GM18858 (cell line): ENCODE measurements around the gene C19orf18.
A peak's percentile ranks its signal among the peaks of the same experiment; 100 is the strongest.
"Not testable (repeated sequence)": the region's sequence is repeated elsewhere in the genome, so short reads cannot be mapped to it uniquely, and the experiment has no call there.

Experiments
- ATAC-seq: cut with Tn5 transposase; IDR thresholded peaks from one replicate; pipeline ENCODE4 v1.9.1; 2021; ENCODE audit not compliant: unreplicated experiment

The C19orf18 gene

DNA sequence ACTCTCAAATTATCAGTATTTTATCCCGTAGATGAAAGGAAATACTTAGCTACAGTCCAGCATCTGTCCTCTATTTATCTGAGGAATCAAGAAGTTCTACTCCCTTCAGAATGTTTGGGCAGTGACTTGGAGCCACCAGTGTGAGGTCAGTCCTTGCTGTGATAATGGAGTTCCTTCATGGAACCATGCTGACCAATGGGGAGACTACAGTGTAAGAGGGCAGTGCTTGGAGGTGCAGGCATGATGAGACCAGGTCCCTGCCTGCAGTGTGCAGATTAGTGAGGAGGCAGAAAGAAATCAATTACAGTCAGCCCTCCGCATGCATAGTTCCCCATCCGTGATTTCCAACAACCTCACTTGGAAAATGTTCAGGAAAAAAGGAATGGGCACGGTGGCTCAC is at the start of gene C19orf18:
Gene C19orf18, minus strand, starts transcription at position 101 of the 400 bp plus-strand sequence. CDS start 102 bp downstream, outside the sequence.
- ATAC-seq: no peak

DNA sequence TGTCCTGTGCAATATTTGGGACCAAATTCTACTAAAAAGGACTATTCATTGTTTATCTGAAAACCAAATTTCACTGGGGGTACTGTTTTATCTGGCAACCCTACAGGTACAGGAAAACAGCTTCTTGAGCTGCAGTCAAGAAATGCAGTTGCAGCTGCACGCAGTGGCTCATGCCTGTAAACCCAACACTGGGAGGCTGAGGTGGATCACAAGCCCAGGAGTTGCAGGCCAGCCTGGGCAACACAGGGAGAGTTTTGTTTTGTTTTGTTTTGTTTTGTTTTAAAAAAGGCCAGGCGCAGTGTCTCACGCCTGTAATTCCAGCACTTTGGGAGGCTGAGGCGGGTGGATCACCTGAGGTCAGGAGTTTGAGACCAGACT is 47.9 kb upstream of the C19orf18 start:
- no peak for ATAC-seq

DNA sequence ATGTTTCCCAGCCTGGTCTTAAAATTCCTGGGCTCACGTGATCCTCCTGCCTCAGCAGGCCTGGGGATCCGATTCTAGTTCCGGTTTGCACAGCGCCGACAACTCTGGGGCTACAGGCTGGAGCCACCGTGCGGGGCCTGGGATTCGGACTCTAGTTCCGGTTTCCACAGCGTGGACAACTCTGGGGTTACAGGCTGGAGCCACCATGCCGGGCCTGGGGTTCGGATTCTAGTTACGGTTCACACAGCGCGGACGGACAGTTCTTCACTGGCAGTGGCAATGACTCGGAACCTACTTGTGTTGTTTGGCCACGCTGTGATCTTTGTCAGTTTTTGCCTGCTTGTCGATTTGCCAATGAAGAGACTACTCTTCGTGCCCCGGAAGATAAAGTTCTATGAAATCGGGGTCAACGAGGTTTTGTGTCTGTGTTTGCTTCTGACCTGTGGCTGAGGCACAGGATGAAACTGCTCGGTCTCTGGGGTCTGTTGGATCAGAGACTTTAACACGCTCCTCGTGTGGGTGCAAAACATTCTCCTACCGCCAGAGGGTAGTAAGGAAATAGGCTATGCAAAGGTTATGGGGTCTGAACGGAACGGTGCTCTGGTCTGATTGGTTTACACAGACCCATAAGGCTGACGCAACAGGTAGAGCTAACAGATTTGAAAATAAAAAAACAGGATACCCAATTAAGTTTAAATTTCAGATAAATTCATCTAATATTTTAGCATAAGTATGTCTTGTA is 47.4 kb upstream of the C19orf18 start:
- no peak for ATAC-seq

GRCh38 chr19:58020129-58020528 is 45.8 kb upstream of the C19orf18 start:
- ATAC-seq: no peak

DNA sequence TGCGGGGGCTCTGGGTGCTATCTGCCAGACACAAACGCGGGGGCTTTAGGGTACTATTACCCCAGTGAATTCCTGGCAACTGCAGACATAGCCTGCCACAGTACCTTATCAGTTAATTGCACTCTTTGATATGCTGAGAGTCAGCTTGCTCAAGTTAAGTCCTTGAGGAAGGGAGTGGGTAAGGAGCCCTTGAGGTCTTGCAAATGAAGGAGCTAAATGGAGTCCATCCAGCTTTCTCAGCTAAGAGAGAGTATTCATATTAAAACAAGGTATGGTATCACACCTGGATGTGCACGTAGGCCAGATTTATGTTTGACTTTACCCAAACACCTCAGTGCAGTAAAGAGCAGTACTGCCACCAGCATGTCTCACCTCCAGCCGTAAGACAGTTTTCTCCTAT is 39.8 kb upstream of the C19orf18 start:
- ATAC-seq: no peak

DNA sequence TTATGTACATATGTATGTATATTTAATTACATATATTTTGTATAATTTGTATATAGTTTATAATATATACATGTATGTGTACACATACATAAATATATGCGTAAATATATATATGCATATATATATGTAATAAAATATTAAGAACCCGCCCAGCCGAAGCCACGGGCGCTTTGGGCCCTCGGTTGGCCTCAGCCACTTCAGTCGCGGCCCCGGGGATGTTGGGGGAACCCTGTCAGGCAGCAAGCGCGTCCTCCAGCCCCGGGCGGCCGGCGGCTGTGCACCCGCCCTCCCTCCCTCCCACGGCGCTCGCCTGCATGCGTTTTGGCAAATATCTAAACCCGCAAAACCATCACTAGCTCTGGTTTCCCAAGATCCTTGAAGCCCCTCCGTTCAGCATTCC is 36.2 kb upstream of the C19orf18 start:
- ATAC-seq: no peak

GRCh38 chr19:58009666-58010301 is 35.5 kb upstream of the C19orf18 start:
- peak; percentile 81 for ATAC-seq

DNA sequence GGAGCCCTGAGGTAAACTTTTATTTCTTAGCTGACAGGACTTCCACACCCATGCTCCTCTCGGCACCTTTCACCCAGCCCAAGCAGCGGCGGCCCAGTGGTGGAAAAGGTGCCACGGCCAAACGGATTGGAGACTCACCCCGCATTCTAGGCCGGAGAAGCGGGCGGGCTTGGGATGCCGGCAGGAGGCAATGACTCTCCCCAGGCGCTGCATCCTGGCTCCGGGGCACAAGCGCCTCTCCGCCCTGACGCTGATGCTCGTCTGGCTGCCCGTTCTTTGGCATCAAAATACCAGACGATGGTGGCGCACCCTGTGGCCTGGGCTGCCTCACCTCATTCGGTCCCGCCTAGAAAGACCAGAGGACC is 34.9 kb upstream of the C19orf18 start:
- ATAC-seq: no peak

GRCh38 chr19:58008877-58009276 is 34.5 kb upstream of the C19orf18 start:
- ATAC-seq: not testable (repeated sequence)

GRCh38 chr19:58007285-58007684 is 33.0 kb upstream of the C19orf18 start:
- ATAC-seq: no peak

DNA sequence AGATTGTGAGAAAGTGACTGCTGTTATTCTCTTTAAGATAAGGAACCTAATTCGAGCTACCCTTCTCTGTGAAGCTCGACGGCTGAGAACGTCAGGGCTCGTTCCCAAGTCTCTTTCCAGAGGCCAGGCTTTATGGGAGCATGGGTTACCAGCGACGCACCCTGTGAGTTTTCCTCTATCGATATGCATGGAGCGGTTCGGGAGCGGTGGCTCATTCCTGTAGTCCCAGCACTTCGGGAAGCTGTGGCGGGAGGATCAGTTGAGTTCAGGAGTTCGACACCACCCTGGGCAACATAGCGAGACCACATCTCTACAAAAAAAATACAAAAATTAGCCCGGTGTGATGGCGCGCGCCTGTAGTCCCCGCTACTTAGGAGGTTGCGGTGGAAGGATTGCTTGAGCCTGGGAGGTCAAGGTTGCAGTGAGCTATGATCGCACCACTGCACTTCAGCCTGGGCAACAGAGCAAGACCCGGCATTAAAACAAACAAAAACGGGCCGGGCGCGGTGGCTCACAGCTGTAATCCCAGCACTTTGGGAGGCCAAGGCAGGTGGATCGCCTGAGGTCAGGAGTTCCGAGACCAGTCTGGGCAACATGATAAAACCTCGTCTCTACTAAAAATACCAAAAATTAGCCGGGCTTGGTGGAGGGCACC is 29.0 kb upstream of the C19orf18 start:
- ATAC-seq: no peak

DNA sequence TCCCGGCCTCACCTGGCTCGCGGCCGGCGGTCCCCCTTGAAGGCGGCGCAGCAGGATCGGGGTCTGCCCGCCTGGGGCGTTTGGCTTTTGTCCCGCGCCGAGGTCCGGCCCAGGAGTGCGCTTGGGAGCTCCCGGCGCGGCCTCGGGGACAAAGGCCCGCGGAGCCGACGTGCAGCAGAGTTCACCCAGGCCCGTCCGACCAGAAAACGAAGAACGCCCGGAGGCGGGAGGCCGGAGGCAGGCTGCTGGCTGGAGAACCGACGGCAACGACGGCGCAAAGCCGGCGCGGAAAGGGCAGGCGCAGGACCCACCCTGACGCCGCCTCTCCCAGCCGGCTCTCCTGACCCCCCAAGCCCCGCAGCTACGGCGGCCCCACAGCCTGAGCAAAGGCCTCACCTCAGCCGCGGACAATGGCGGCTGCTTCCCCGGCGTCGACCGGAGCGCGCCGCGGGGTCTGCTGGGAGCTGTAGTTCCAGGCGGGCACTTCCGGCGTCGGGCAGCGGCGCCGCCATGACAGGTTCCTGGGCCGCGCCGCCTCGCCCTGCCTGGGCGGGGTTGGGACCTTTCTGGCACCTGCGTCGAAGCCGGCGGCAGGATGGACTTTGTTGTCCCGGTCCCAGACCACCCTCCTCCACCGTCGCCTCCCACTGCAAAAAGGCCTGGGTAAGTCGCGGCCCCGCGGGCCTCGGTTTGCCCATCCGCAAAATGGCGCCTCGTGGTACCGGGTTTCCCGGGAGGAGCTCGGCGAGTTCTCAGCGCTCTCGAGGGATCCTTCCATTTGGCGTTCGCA is 28.2 kb upstream of the C19orf18 start, which contains the start of gene ZNF606:
Gene ZNF606, minus strand, starts transcription at position 437 of the 790 bp plus-strand sequence. CDS start 1,501 bp downstream, outside the sequence.
- peak; percentile 81 for ATAC-seq

DNA sequence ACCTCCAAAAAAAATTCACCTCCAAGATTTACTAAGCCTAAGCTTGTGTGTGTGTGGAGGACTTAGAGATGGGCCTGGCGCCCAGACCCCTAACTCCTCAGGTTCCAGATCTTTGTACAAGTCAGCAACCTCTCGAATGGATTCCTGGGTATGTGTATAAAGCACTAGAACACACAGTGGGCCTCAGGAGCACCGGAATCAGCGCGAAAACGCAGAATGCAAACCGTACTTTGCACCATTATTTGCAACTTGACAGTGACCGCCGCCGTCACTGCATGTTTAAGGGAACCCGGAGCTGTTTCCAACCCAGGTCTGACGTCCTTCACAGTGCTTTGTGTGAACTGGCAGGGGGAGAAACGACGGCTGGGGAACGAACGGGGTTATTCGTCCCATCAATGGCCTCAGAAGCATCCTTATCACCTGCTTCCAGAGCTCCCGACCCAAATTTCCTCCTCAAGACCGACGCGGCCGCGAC is 27.6 kb upstream of the C19orf18 start:
- no peak for ATAC-seq

DNA sequence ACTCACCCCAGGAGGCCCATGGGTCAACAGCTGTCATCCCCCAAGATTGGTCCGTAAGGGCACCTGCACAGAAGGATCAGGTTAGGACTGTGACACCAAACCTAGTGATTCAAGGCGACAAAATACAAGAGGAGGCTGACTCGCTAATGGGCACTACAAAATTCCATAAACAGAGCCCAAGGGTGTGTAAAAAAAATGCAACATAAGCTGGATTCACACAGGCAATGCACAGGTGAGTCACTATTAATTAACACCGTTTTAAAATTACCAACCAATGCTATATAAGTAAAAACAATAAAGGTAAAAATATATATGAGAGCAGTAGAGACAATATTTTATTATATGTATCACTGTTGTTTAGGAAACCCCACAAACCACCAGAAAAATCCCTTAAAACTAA is 26.3 kb upstream of the C19orf18 start:
- no peak for ATAC-seq

DNA sequence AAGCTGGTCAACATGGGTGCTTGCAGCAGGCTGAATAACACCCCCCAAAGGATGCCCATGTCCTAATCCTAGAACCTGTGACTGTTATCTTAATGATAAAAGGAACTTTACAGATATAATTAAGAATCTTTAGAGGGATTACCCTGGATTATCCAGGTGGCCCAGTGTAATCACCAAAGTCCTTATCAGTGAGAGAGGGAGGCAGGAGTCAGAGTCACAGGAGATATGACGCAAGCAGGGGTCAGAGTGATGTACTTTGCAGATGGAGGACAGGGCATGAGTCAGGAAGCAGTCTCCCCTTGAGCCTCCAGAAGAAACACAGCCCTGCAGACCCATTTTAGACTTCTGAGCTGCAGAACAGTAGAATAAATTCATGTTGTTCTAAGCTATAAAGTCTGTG is 18.5 kb upstream of the C19orf18 start:
- ATAC-seq: no peak

- no peak for ATAC-seq
These were observed 4.4 kb upstream of the C19orf18 start for GRCh38 chr19:57978586-57979289.

GRCh38 chr19:57964761-57965160 is 9.6 kb downstream of the C19orf18 start:
- no peak for ATAC-seq

- no peak for ATAC-seq
These were observed 12.5 kb downstream of the C19orf18 start for GRCh38 chr19:57961785-57962184.

DNA sequence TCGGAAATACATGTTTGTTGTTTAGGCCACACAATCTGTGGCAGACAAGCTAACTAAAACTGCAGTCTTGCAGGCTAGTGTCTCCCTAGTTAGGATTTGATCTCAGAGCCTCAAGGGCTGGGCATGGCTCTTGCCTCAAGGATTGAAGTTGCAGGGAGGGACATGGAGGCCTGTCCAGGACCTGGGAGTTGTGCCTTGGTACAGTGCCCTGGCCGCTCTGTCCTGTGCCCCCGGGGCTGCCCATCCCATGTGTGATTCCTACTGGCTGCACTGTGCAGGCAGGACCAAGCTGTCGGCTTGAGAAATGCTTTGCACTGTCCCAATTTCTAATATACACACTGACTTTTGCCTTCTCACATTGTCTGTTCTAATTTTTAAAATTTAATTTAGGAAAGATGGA is 19.3 kb downstream of the C19orf18 start:
- no peak for ATAC-seq

- no peak for ATAC-seq
These were observed 24.6 kb downstream of the C19orf18 start for GRCh38 chr19:57949702-57950101.

- no peak for ATAC-seq
These were observed 25.0 kb downstream of the C19orf18 start for GRCh38 chr19:57949296-57949695.
